ENCODE data around the gene LCE3E. TPM values are rescaled to one million over a fixed set of nuclear protein-coding genes. Genes with fewer than 3 reads are reported as not detected.

The LCE3E gene
- total RNA-seq, 1 experiment from 2014 or later: not detected

- no peaks in the 10 kb centered on the region for H4K20me1 ChIP-seq (ENCODE audit: insufficient read depth)
- no peaks in the 10 kb centered on the region for H3K79me2 ChIP-seq (ENCODE audit: insufficient read depth, low read length)
- no peaks in the 10 kb centered on the region for H3K4me1 ChIP-seq (ENCODE audit: control insufficient read depth in 1 of 2, insufficient read depth in 2 of 2, low read length in 2 of 2)
- H3K27ac ChIP-seq (ENCODE audit: low read depth, low read length): no peak overlapping the region
- no peak overlapping the region for H3K4me2 ChIP-seq (ENCODE audit: low read length)
- no TSS peak for BruUV-seq (replicated peaks)
- ChIA-PET CTCF (no interaction called here), POLR2A (no interaction called here), RAD21 (ENCODE audit: low non-redundant PET in 1 of 2, low total read pairs in 2 of 2, uncharacterized antibody in 2 of 2, unreplicated experiment in 2 of 2) (no interaction called here)
- H2AFZ ChIP-seq (ENCODE audit: low read depth, low read length, poor library complexity, severe bottlenecking): no peak overlapping the region
- DNase-seq (ENCODE audit: low read depth, low spot score) (no peak), ATAC-seq (no peak)
- no peak overlapping the region for H3K4me3 ChIP-seq (replicated peaks in 1 of 2; ENCODE audit: low read depth in 1 of 2, low read length in 2 of 2)
- no peaks in the 10 kb centered on the region for H3K9me3 ChIP-seq (ENCODE audit: control insufficient read depth in 1 of 2, insufficient read depth in 1 of 2, low read depth in 1 of 2, low read length in 2 of 2)
- peaks cover 10% of the 10 kb centered on the region; the same call in 1 of the 2 replicates for H3K27me3 ChIP-seq (ENCODE audit: insufficient read depth, low read length)
- no peaks in the 10 kb centered on the region for H3K36me3 ChIP-seq (ENCODE audit: control insufficient read depth in 1 of 2, insufficient read depth in 2 of 2, low read length in 2 of 2)
- no peak for TF ChIP-seq SP1 (IDR thresholded peaks at IDR 0.05; ENCODE audit: low read depth)
- TF ChIP-seq CEBPB (IDR thresholded peaks at IDR 0.05; ENCODE audit: low read depth): no peak
- TF ChIP-seq EZH2 (IDR thresholded peaks at IDR 0.05): no peak
- no peak for TF ChIP-seq REST (IDR thresholded peaks at IDR 0.05; ENCODE audit: low read depth)
- TF ChIP-seq POLR2AphosphoS5 (IDR thresholded peaks at IDR 0.05; ENCODE audit: low read depth, low read length): no peak
- no peak for TF ChIP-seq EGR1 (IDR thresholded peaks at IDR 0.05; ENCODE audit: low read depth)
- TF ChIP-seq, protein P1, sequence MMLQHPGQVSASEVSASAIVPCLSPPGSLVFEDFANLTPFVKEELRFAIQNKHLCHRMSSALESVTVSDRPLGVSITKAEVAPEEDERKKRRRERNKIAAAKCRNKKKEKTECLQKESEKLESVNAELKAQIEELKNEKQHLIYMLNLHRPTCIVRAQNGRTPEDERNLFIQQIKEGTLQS (IDR thresholded peaks at IDR 0.05): no peak
- no peak for TF ChIP-seq ZFX (IDR thresholded peaks at IDR 0.05)
- no peak for TF ChIP-seq SRF (IDR thresholded peaks at IDR 0.05; ENCODE audit: low read depth)
- TF ChIP-seq ELF1 (IDR thresholded peaks at IDR 0.05; ENCODE audit: borderline replicate concordance, low read depth): no peak
- TF ChIP-seq POLR2A (IDR thresholded peaks at IDR 0.05; ENCODE audit: borderline replicate concordance, extremely low read depth, insufficient read depth, insufficient read length): no peak
- no peak for TF ChIP-seq MAX (IDR thresholded peaks at IDR 0.05)
- no peak overlapping the region for H3K9ac ChIP-seq (ENCODE audit: low read length)
- H3K9me2 ChIP-seq (ENCODE audit: insufficient read depth): no peaks in the 10 kb centered on the region
- intact Hi-C loops (cut with micrococcal nuclease): no loop called here
Observed at GRCh38 chr1:152525080-152525641, 41.4 kb downstream of the LCE3E start.

All from HCT116 (cell line).